Right ventricle myocardium superior (tissue), 1 donor: ENCODE results near the gene HSPE1. TPM values are rescaled to one million over a fixed set of nuclear protein-coding genes. Genes with fewer than 3 reads are reported as not detected.
"Not testable (repeated sequence)": the region's sequence is repeated elsewhere in the genome, so short reads cannot be mapped to it uniquely, and the experiment has no call there.

Experiments
- ATAC-seq: fragments of 200-7000 bp; cut with Tn5 transposase; one replicate; pipeline ENCODE4 v1.9.1; 2020; ENCODE audit warnings: mild to moderate bottlenecking; ENCODE audit not compliant: poor library complexity
- DNase-seq: peaks from one replicate; pipeline ENCODE4 v3.0.0-alpha.2; 2020
- intact Hi-C: fragments of 100-400 bp; cut with DNase I; formaldehyde crosslinking; loops from one replicate; pipeline ENCODE4 v1.11.2; 2022
- total RNA-seq: library from RNA; stranded (reverse); fragmentation: NEBNext Ultra II Directional; extraction: Animal tissue kit (Norgen Biotek cat#: 25700); gene quantifications from one replicate; pipeline ENCODE4 v1.2.1, GENCODE V29; 2021
- donor health status: DM: no; HTN: yes; CAD: no; lungs with severe emphysema.

The HSPE1 gene
- total RNA-seq, 1 donor from 2014 or later: 107 TPM

DNA sequence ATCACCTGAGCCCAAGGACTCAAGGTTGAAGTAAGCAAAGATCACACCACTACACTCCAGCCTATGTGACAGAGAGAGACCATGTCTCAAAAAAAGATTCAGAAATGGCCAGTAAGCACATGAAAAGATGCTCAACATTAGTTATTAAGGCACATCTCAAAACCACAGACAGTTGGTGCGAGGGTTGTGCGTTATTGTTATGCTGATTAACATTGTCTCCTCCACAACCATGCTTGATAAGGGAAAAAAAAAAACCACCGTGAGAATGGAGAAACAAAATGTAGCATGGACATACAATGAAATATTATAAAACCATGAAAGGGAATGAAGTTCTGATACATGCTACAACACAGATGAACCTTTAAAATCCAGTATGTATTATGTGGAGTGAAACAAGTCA, 43.0 kb downstream of the HSPE1 start:
- no peak for ATAC-seq
- intact Hi-C loops: no loop called here
- DNase-seq: no peak

DNA sequence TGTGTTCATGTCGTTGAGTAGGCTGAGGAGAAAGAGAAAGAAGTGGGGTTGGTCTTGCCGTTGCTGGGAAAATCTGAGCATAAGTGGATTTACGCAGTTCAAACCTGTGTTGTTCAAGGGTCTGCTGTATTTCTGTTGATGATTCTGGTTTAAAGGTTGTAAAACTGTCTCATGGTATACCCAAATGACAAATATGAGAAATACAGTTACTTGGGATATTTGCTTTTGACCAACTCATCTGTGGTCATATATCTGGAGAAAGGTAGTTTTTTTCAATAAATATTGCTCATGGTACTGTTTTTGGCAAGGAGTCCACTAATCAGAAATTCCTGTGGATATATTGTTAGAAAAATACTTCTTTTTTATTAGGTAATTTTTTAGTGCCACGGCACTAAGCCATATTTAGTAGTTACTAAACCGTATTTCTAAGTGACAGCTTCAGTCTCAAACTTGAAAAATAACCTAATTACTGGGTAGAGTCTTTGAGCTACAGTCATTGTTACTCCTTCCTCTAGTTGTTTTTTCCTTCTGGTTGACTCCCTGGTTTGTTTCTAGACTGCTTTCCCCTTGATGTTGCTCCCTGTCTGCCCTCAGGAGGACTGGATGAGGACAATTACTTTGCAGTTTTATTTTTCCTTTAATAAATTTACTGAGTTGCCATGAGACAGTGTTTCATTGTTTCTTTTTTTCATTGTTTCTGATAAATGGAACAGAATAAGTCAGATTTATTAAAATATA, 47.2 kb downstream of the HSPE1 start:
- DNase-seq (no peak), ATAC-seq (no peak)
- intact Hi-C loops: no loop called here

- DNase-seq: no peak
- intact Hi-C loops: no loop called here
- ATAC-seq: no peak
Observed at GRCh38 chr2:197548582-197548981, 48.4 kb downstream of the HSPE1 start.

GRCh38 chr2:197551260-197551659, 51.1 kb downstream of the HSPE1 start:
- intact Hi-C loops, ATAC-seq, DNase-seq: not testable (repeated sequence)

Other genes with a start within 250 kb of the HSPE1 start
- gene ANKRD44, start 189.6 kb upstream of the HSPE1 start, total RNA-seq: 7.4 TPM
- gene SF3B1, start 65.4 kb upstream of the HSPE1 start, total RNA-seq: 117 TPM
- gene COQ10B, start 46.8 kb upstream of the HSPE1 start, total RNA-seq: 20.6 TPM
- gene HSPD1, start 539 bp upstream of the HSPE1 start, total RNA-seq: 131 TPM
- 27.6 TPM for gene MOB4, start 15.7 kb downstream of the HSPE1 start, total RNA-seq
- gene RFTN2, start 175.2 kb downstream of the HSPE1 start, total RNA-seq: 4.4 TPM
- 6.6 TPM for gene MARS2, start 205.0 kb downstream of the HSPE1 start, total RNA-seq